Endothelial cell of umbilical vein (primary cell): ENCODE data around the gene MTCL1. TPM values are rescaled to one million over a fixed set of nuclear protein-coding genes. Genes with fewer than 3 reads are reported as not detected.

Experiments used
- BruUV-seq: library from RNA; stranded (reverse); fragments of 400-500 nt; replicated peaks from 2 replicates; lab custom pipeline; 2021; lab: Mats Ljungman, UMichigan
- CTCF ChIA-PET: fragments of 300-600, 350-600 bp; sonication (Branson Sonifier 250); formaldehyde crosslinking; loops from one replicate; lab custom pipeline; 2021; ENCODE audit warnings: antibody characterized with exemption, inconsistent platforms; lab: Charles Lee
- POLR2A ChIA-PET: fragments of 300-600, 350-600 bp; sonication (Branson Sonifier 250); formaldehyde crosslinking; loops from one replicate; lab custom pipeline; 2021; ENCODE audit warnings: antibody characterized with exemption, inconsistent platforms; lab: Charles Lee
- DNase-seq: peaks from one replicate; pipeline ENCODE4 v3.0.0-alpha.2; 2011; ENCODE audit warnings: low read depth, low spot score
- FAIRE-seq: peaks from 2 replicates; lab custom pipeline; 2011; peaks lifted over from hg19 to GRCh38; lab: Jason Lieb, UNC
- H2AFZ ChIP-seq: 2 replicates; pipeline ENCODE4 v1.6.0; 2012; ENCODE audit warnings: low read depth, low read length, control low read depth, inconsistent platforms
- H3K27ac ChIP-seq: 2 replicates; pipeline ENCODE4 v1.5.1; 2011; ENCODE audit warnings: low read depth, mild to moderate bottlenecking, control low read depth, low read length, moderate library complexity; ENCODE audit not compliant: insufficient read depth
- H3K27me3 ChIP-seq, 2 experiments: 2 replicates each; pipeline versions ENCODE4 v1.6.0 to v1.6.1; 2011; ENCODE audit warnings: low read length in 2 of 2, mixed read lengths in 1 of 2; ENCODE audit not compliant: control insufficient read depth in 2 of 2, insufficient read depth in 2 of 2
- H3K36me3 ChIP-seq, 2 experiments: 2 replicates in 1 of 2; 3 replicates in 1 of 2; pipeline ENCODE4 v1.5.1; 2011; ENCODE audit warnings: low read length in 2 of 2, mild to moderate bottlenecking in 1 of 2, moderate library complexity in 1 of 2; ENCODE audit not compliant: control insufficient read depth in 2 of 2, insufficient read depth in 2 of 2; ENCODE audit errors: extremely low read depth in 1 of 2
- H3K4me1 ChIP-seq: 3 replicates; pipeline ENCODE4 v1.5.1; 2011; ENCODE audit warnings: mild to moderate bottlenecking, low read length; ENCODE audit not compliant: control insufficient read depth, insufficient read depth; ENCODE audit errors: extremely low read depth
- H3K4me2 ChIP-seq: 2 replicates; pipeline ENCODE4 v1.6.1; 2011; ENCODE audit warnings: low read length, control low read depth, mixed read lengths; ENCODE audit not compliant: insufficient read depth
- H3K4me3 ChIP-seq, 3 experiments: fragments of 200-600 bp in 1 of 3; sonication (generic), shearing (Covaris generic) in 1 of 3; replicated peaks in 1 of 3; 2 replicates each; pipeline ENCODE4 v1.5.1; 2011 to 2016; ENCODE audit warnings: control low read depth in 3 of 3, low read length in 3 of 3, mild to moderate bottlenecking in 2 of 3, inconsistent platforms in 1 of 3, low read depth in 1 of 3, moderate library complexity in 1 of 3; ENCODE audit not compliant: insufficient read depth in 1 of 3
- H3K79me2 ChIP-seq: 2 replicates; pipeline ENCODE4 v1.6.0; 2012; ENCODE audit warnings: low read length, inconsistent platforms; ENCODE audit not compliant: control insufficient read depth, insufficient read depth
- H3K9ac ChIP-seq: replicated peaks from 2 replicates; pipeline ENCODE3; 2011; ENCODE audit warnings: low read length, control low read depth; ENCODE audit not compliant: insufficient read depth; ENCODE audit errors: extremely low read depth
- H3K9me1 ChIP-seq: replicated peaks from 3 replicates; pipeline ENCODE4 v1.6.0; 2011; ENCODE audit warnings: mild to moderate bottlenecking, low read length; ENCODE audit not compliant: control insufficient read depth, insufficient read depth; ENCODE audit errors: extremely low read depth
- H3K9me3 ChIP-seq: replicated peaks from 2 replicates; pipeline ENCODE4 v1.5.1; 2012; ENCODE audit warnings: low read length, inconsistent platforms; ENCODE audit not compliant: control insufficient read depth, insufficient read depth
- H4K20me1 ChIP-seq: replicated peaks from 2 replicates; pipeline ENCODE3; 2011; ENCODE audit warnings: mild to moderate bottlenecking, low read length; ENCODE audit not compliant: control insufficient read depth, insufficient read depth; ENCODE audit errors: extremely low read depth
- CTCF ChIP-seq, 2 donors: IDR thresholded peaks; 1 replicate in 1 of 2; 2 replicates in 1 of 2; pipeline ENCODE4 v1.5.1; 2011; ENCODE audit warnings: low read length in 2 of 2, mild to moderate bottlenecking in 2 of 2, moderate library complexity in 2 of 2, control low read depth in 1 of 2, inconsistent platforms in 1 of 2, low read depth in 1 of 2; ENCODE audit not compliant: insufficient read depth in 1 of 2; ENCODE audit errors: extremely low read depth in 1 of 2
- EZH2 ChIP-seq: IDR thresholded peaks from 2 replicates; pipeline ENCODE4 v1.6.1; 2012; ENCODE audit warnings: borderline replicate concordance, low read depth, mild to moderate bottlenecking, moderate library complexity, low read length, inconsistent platforms; ENCODE audit not compliant: severe bottlenecking
- FOS ChIP-seq: IDR thresholded peaks from 2 replicates; pipeline ENCODE4 v1.6.1; 2011; ENCODE audit warnings: mild to moderate bottlenecking, low read length, moderate library complexity, borderline replicate concordance; ENCODE audit not compliant: insufficient read depth
- GATA2 ChIP-seq: IDR thresholded peaks from 2 replicates; pipeline ENCODE4 v1.7.0; 2011; ENCODE audit warnings: low read depth, mild to moderate bottlenecking, moderate library complexity, mixed read lengths, low read length; ENCODE audit not compliant: insufficient read length, insufficient read depth
- JUN ChIP-seq: IDR thresholded peaks from 2 replicates; pipeline ENCODE4 v1.6.1; 2011; ENCODE audit warnings: borderline replicate concordance, low read depth; ENCODE audit not compliant: insufficient read length, insufficient read depth
- MAX ChIP-seq: IDR thresholded peaks from 2 replicates; pipeline ENCODE4 v1.6.1; 2011; ENCODE audit not compliant: insufficient read depth, insufficient read length
- MYC ChIP-seq: IDR thresholded peaks from one replicate; pipeline ENCODE4 v1.6.1; 2011; ENCODE audit warnings: mild to moderate bottlenecking, low read depth, low read length
- POLR2A ChIP-seq: IDR thresholded peaks from 2 replicates; pipeline ENCODE4 v1.6.1; 2012; ENCODE audit warnings: low read depth, mild to moderate bottlenecking, control low read depth, low read length
- POLR2AphosphoS5 ChIP-seq: IDR thresholded peaks from 2 replicates; pipeline ENCODE4 v1.6.1; 2012; ENCODE audit warnings: low read depth, mild to moderate bottlenecking, control low read depth, low read length, moderate library complexity; ENCODE audit not compliant: insufficient read depth
- dilution Hi-C: fragments of 300-500 bp; cut with MboI; formaldehyde crosslinking; loops from one replicate; pipeline ENCODE4 v1.15.0; 2019; ENCODE audit warnings: low sequenced_read_pairs; ENCODE audit not compliant: extremely low pct_ligation_motif_present
- intact Hi-C: fragments of 100-400 bp; cut with micrococcal nuclease; formaldehyde crosslinking; loops from one replicate; pipeline ENCODE4 v1.10.0; 2022
- polyA plus RNA-seq, 4 experiments: library from polyadenylated mRNA; depleted of rRNA in 3 of 4; stranded (reverse) in 3 of 4; unstranded in 1 of 4; fragments of >200 nt; gene quantifications; 2 replicates each; pipeline versions ENCODE4 v1.2.1 to v1.2.3, GENCODE V29; 2011 to 2012; ENCODE audit warnings: missing spikeins in 1 of 4
- total RNA-seq: library from RNA; stranded (reverse); gene quantifications from 2 replicates; pipeline ENCODE4 v1.2.3, GENCODE V29; 2021

Gene MTCL1
- total and polyA plus RNA-seq, 2 donors (not counting 3 experiments of a cell fraction or from before 2014, with no cell fraction given) = 11.9 to 75.7 TPM

GRCh38 chr18:8715599-8715998 lies 10.2 kb downstream of the MTCL1 start:
- no peaks in the 10 kb centered on the region for H3K9me3 ChIP-seq
- dilution Hi-C loops = no loop called here
- H3K79me2 ChIP-seq = peaks cover 76% of the 10 kb centered on the region
- CTCF ChIA-PET = no interaction called here
- peaks cover 0 to 6% of the 10 kb centered on the region in 2 experiments for H3K36me3 ChIP-seq
- DNase-seq (no peak), FAIRE-seq (no peak)
- no peak overlapping the region for H3K9ac ChIP-seq
- no peak overlapping the region for H3K4me2 ChIP-seq
- H3K9me1 ChIP-seq = no peaks in the 10 kb centered on the region
- no TSS peak for BruUV-seq
- no peak for TF ChIP-seq JUN
- no peak for TF ChIP-seq POLR2AphosphoS5
- no peak for TF ChIP-seq MYC
- no peak for TF ChIP-seq EZH2
- no peak for TF ChIP-seq FOS
- TF ChIP-seq GATA2 = no peak
- TF ChIP-seq CTCF (IDR thresholded peaks at IDR 0.05; ENCODE audit: extremely low read depth in 1 of 2, insufficient read depth in 1 of 2, low read depth in 1 of 2, low read length in 2 of 2) = no peak
- no peak for TF ChIP-seq POLR2A
- no peak for TF ChIP-seq MAX
- H2AFZ ChIP-seq = no peak overlapping the region
- no peak overlapping the region for H3K27ac ChIP-seq
- no peaks in the 10 kb centered on the region for H3K4me1 ChIP-seq
- H4K20me1 ChIP-seq = no peaks in the 10 kb centered on the region
- POLR2A ChIA-PET = interaction anchor here (0.6 kb wide), 1 partner anchor 10 kb away, joined by 3 read pairs; no protein-coding TSS in a partner anchor
- intact Hi-C loops = no loop called here
- H3K4me3 ChIP-seq = no peak overlapping the region
- H3K27me3 ChIP-seq = no peaks in the 10 kb centered on the region
